H1 (cell line): ENCODE measurements around the gene CRACDL. TPM values are rescaled to one million over a fixed set of nuclear protein-coding genes. Genes with fewer than 3 reads are reported as not detected.
A peak's percentile ranks its signal among the peaks of the same experiment; 100 is the strongest.

ENCODE experiments used
- CTCF ChIA-PET: fragments of 300-600 bp; sonication (Branson Sonifier 250); formaldehyde crosslinking; loops from one replicate; lab custom pipeline; 2021; ENCODE audit not compliant: partially characterized antibody; lab: Charles Lee
- POLR2A ChIA-PET: fragments of 300-600 bp; sonication (Branson Sonifier 250); formaldehyde crosslinking; loops from one replicate; lab custom pipeline; 2021; ENCODE audit warnings: inconsistent platforms; ENCODE audit not compliant: partially characterized antibody; lab: Charles Lee
- DNase-seq, 2 experiments: peaks; one replicate each; pipeline versions ENCODE4 v3.0.0 to v3.0.0-alpha.2; 2010 to 2022; ENCODE audit warnings: low spot score in 2 of 2, low read depth in 1 of 2, mixed read lengths in 1 of 2
- FAIRE-seq: peaks from 2 replicates; lab custom pipeline; 2011; peaks lifted over from hg19 to GRCh38; lab: Jason Lieb, UNC
- H2AFZ ChIP-seq: 2 replicates; pipeline ENCODE4 v1.8.1; 2012; ENCODE audit warnings: low read length, inconsistent platforms
- H2AK5ac ChIP-seq: 2 replicates; pipeline ENCODE4 v1.6.1; 2013; ENCODE audit warnings: low read depth, low read length
- H2BK120ac ChIP-seq: replicated peaks from 2 replicates; pipeline ENCODE3; 2013; ENCODE audit warnings: low read depth, low read length, inconsistent platforms
- H2BK12ac ChIP-seq: 2 replicates; pipeline ENCODE4 v1.6.1; 2013; ENCODE audit warnings: low read depth, low read length
- H2BK15ac ChIP-seq: 2 replicates; pipeline ENCODE4 v1.6.1; 2013; ENCODE audit warnings: low read length
- H2BK20ac ChIP-seq: 2 replicates; pipeline ENCODE4 v1.6.1; 2013; ENCODE audit warnings: low read length
- H2BK5ac ChIP-seq: 2 replicates; pipeline ENCODE4 v1.6.1; 2013; ENCODE audit warnings: low read depth, low read length
- H3K14ac ChIP-seq: 2 replicates; pipeline ENCODE4 v1.6.1; 2013; ENCODE audit warnings: inconsistent platforms; ENCODE audit not compliant: insufficient read length
- H3K18ac ChIP-seq: 2 replicates; pipeline ENCODE4 v1.6.1; 2013; ENCODE audit warnings: low read length; ENCODE audit errors: extremely low read depth
- H3K23ac ChIP-seq: 2 replicates; pipeline ENCODE4 v1.6.1; 2013; ENCODE audit warnings: inconsistent platforms; ENCODE audit not compliant: insufficient read length
- H3K23me2 ChIP-seq: 2 replicates; pipeline ENCODE4 v1.6.1; 2013; ENCODE audit warnings: low read depth, low read length
- H3K27ac ChIP-seq: 2 replicates; pipeline ENCODE4 v1.6.1; 2011; ENCODE audit warnings: low read depth, low read length, inconsistent platforms
- H3K27me3 ChIP-seq, 4 experiments: replicated peaks in 1 of 4; 1 replicate in 1 of 4; 2 replicates in 3 of 4; pipeline versions ENCODE4 v1.6.1 to v1.8.1; 2011 to 2013; ENCODE audit warnings: low read length in 3 of 4, mild to moderate bottlenecking in 3 of 4, inconsistent platforms in 2 of 4, mixed read lengths in 2 of 4, moderate library complexity in 1 of 4; ENCODE audit not compliant: control insufficient read depth in 3 of 4, insufficient read depth in 3 of 4; ENCODE audit errors: extremely low read depth in 1 of 4
- H3K36me3 ChIP-seq, 4 experiments: 2 replicates each; pipeline versions ENCODE4 v1.6.1 to v1.8.1; 2011 to 2013; ENCODE audit warnings: mild to moderate bottlenecking in 4 of 4, low read length in 3 of 4, moderate library complexity in 2 of 4, control low read depth in 1 of 4, inconsistent platforms in 1 of 4; ENCODE audit not compliant: insufficient read depth in 4 of 4, control insufficient read depth in 2 of 4
- H3K4ac ChIP-seq: replicated peaks from 2 replicates; pipeline ENCODE3; 2013; ENCODE audit warnings: low read length, low read depth, mixed read lengths, inconsistent platforms; ENCODE audit not compliant: insufficient read length
- H3K4me1 ChIP-seq, 4 experiments: replicated peaks in 1 of 4; 1 replicate in 1 of 4; 2 replicates in 3 of 4; pipeline versions ENCODE4 v1.6.1 to v1.8.1; 2011 to 2013; ENCODE audit warnings: low read length in 3 of 4, inconsistent platforms in 2 of 4, mixed read lengths in 1 of 4; ENCODE audit not compliant: insufficient read depth in 4 of 4, control insufficient read depth in 3 of 4
- H3K4me2 ChIP-seq, 2 experiments: 2 replicates each; pipeline versions ENCODE4 v1.6.1 to v1.8.1; 2011 to 2013; ENCODE audit warnings: low read depth in 2 of 2, low read length in 2 of 2, control low read depth in 1 of 2, inconsistent platforms in 1 of 2, mild to moderate bottlenecking in 1 of 2; ENCODE audit not compliant: insufficient read depth in 1 of 2
- H3K4me3 ChIP-seq, 4 experiments: fragments of 200-600, 300-600 bp in 1 of 4; sonication (generic), shearing (Covaris generic), sonication (Bioruptor Twin) in 1 of 4; 2 replicates each; pipeline versions ENCODE4 v1.5.1 to v1.8.1; 2011 to 2016; ENCODE audit warnings: low read length in 4 of 4, low read depth in 3 of 4, control low read depth in 2 of 4, inconsistent platforms in 2 of 4, mild to moderate bottlenecking in 2 of 4, mixed read lengths in 1 of 4, moderate library complexity in 1 of 4; ENCODE audit not compliant: insufficient read depth in 2 of 4; ENCODE audit errors: extremely low read depth in 1 of 4
- H3K56ac ChIP-seq: replicated peaks from 2 replicates; pipeline ENCODE3; 2013; ENCODE audit warnings: low read depth, mild to moderate bottlenecking, mixed read lengths, low read length, inconsistent platforms; ENCODE audit not compliant: insufficient read length
- H3K79me1 ChIP-seq: 2 replicates; pipeline ENCODE4 v1.6.1; 2013; ENCODE audit warnings: low read depth, low read length, control low read depth
- H3K79me2 ChIP-seq, 2 experiments: 2 replicates each; pipeline versions ENCODE4 v1.6.1 to v1.8.1; 2012 to 2013; ENCODE audit warnings: low read length in 2 of 2, mild to moderate bottlenecking in 2 of 2, inconsistent platforms in 1 of 2; ENCODE audit not compliant: insufficient read depth in 2 of 2, control insufficient read depth in 1 of 2
- H3K9ac ChIP-seq, 4 experiments: replicated peaks in 1 of 4; 1 replicate in 1 of 4; 2 replicates in 3 of 4; pipeline versions ENCODE4 v1.6.1 to v1.8.1; 2011 to 2013; ENCODE audit warnings: low read depth in 3 of 4, low read length in 3 of 4, control low read depth in 2 of 4, mild to moderate bottlenecking in 2 of 4, moderate library complexity in 2 of 4, inconsistent platforms in 1 of 4; ENCODE audit errors: extremely low read depth in 1 of 4
- H3K9me3 ChIP-seq, 2 experiments: 2 replicates each; pipeline versions ENCODE4 v1.6.1 to v1.8.1; 2012 to 2013; ENCODE audit warnings: mild to moderate bottlenecking in 2 of 2, moderate library complexity in 2 of 2, control low read depth in 1 of 2, inconsistent platforms in 1 of 2, low read depth in 1 of 2, low read length in 1 of 2, mixed read lengths in 1 of 2; ENCODE audit not compliant: insufficient read depth in 2 of 2
- H4K20me1 ChIP-seq, 2 experiments: replicated peaks in 1 of 2; 2 replicates each; pipeline versions ENCODE3 to v1.8.1; 2011 to 2013; ENCODE audit warnings: inconsistent platforms in 2 of 2, low read length in 2 of 2, mild to moderate bottlenecking in 1 of 2; ENCODE audit not compliant: insufficient read depth in 2 of 2, control insufficient read depth in 1 of 2
- H4K5ac ChIP-seq: 2 replicates; pipeline ENCODE4 v1.6.1; 2013; ENCODE audit warnings: low read length, low read depth, mixed read lengths, inconsistent platforms; ENCODE audit not compliant: insufficient read length
- H4K8ac ChIP-seq: 2 replicates; pipeline ENCODE4 v1.8.0; 2013; ENCODE audit warnings: mild to moderate bottlenecking, moderate library complexity, low read length, inconsistent platforms; ENCODE audit not compliant: insufficient read depth; ENCODE audit errors: extremely low read depth
- H4K91ac ChIP-seq: replicated peaks from 2 replicates; pipeline ENCODE3; 2013; ENCODE audit warnings: low read length, mixed read lengths, inconsistent platforms; ENCODE audit not compliant: insufficient read length
- KDM1A ChIP-seq: fragments of 200-600, 300-600 bp; sonication (generic); IDR thresholded peaks from 2 replicates; pipeline ENCODE4 v1.7.1; 2016; ENCODE audit warnings: mild to moderate bottlenecking, low read length, borderline replicate concordance
- SP1 ChIP-seq: IDR thresholded peaks from 2 replicates; pipeline ENCODE4 v1.6.1; 2011; ENCODE audit warnings: low read depth, low read length
- WGBS, 2 experiments: shearing (Covaris generic) in 1 of 2; methylation state at CpG; one replicate each; pipeline versions ENCODE4 v1.1.6 to v1.1.7; 2013 to 2015; ENCODE audit warnings: low lambda C conversion rate in 2 of 2, mixed read lengths in 2 of 2, inconsistent platforms in 1 of 2, low coverage in 1 of 2, missing lambda C conversion rate in 1 of 2; ENCODE audit not compliant: insufficient replicate concordance in 2 of 2, insufficient coverage in 1 of 2, insufficient read length in 1 of 2; ENCODE audit errors: extremely low coverage in 1 of 2, missing lambda C conversion rate in 1 of 2; 5-methylcytosine and 5-hydroxymethylcytosine counted together
- polyA plus RNA-seq, 7 experiments: library from polyadenylated mRNA; depleted of rRNA in 3 of 7; stranded (reverse) in 5 of 7; unstranded in 2 of 7; fragments of >200 nt in 5 of 7; fragments of 200-250 nt in 2 of 7; gene quantifications; 1 replicate in 5 of 7; 2 replicates in 1 of 7; 4 replicates in 1 of 7; pipeline versions ENCODE4 v1.2.1 to v1.2.3, GENCODE V29; 2011 to 2013; ENCODE audit warnings: missing spikeins in 2 of 7, mixed read lengths in 2 of 7
- total RNA-seq: library from RNA; stranded (reverse); fragmentation: NEBNext Ultra II Directional; extraction: Animal tissue kit (Norgen Biotek cat#: 25700); gene quantifications from 2 replicates; pipeline ENCODE4 v1.2.1, GENCODE V29; 2021
- TF ChIP-seq, protein P1 (sequence below): IDR thresholded peaks from 2 replicates; pipeline ENCODE4 v1.6.1; 2012; ENCODE audit warnings: inconsistent platforms

The CRACDL gene
- total and polyA plus RNA-seq, 2 of the 8 experiments (the other 6 are each of a cell fraction or from before 2014, with no cell fraction given): 0.07 to 0.38 TPM

DNA sequence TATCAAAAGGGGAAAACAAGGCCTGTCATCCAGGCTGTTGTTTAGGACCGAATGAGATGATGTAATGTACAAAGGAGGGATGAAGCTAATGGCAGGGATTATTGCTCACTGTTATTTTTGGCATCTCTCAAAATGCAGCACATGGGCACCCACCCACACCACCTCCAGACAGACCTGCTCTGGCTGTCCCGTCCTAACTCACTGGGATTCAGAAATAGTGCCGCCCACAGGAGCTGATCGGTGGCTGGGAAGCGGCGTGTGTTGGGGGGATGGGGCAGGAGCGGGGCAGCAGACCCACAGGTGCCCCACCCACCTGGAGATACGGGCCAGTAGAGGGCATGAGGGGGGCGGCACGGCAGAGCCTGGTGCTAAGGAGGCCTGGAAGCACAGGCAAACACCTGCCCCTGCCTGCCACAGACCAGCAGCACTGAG lies 52.2 kb downstream of the CRACDL start:
- Histone ChIP-seq H3K14ac (no peak overlapping the region), H4K8ac (no peak overlapping the region), H2AK5ac (no peak overlapping the region), H2BK5ac (no peak overlapping the region), H3K9me3 (peaks cover 12 to 13% of the 10 kb centered on the region in 2 experiments; a peak in 2 of 4 replicates), H3K4ac (no peak overlapping the region), H3K27ac (no peak overlapping the region), H2AFZ (no peak overlapping the region), H3K9ac (no peak overlapping the region; a peak in 2 of 7 replicates), H4K91ac (no peak overlapping the region), H3K4me3 (no peak overlapping the region), H3K27me3 (no peaks in the 10 kb centered on the region), H2BK15ac (no peak overlapping the region), H2BK120ac (no peak overlapping the region), H3K23me2 (no peaks in the 10 kb centered on the region), H3K79me1 (no peaks in the 10 kb centered on the region), H2BK20ac (no peak overlapping the region), H4K20me1 (no peaks in the 10 kb centered on the region), H3K4me2 (no peak overlapping the region), H3K18ac (no peak overlapping the region), H2BK12ac (no peak overlapping the region), H4K5ac (no peak overlapping the region), H3K23ac (no peak overlapping the region), H3K79me2 (no peaks in the 10 kb centered on the region), H3K56ac (no peak overlapping the region), H3K36me3 (no peaks in the 10 kb centered on the region), H3K4me1 (no peaks in the 10 kb centered on the region)
- FAIRE-seq: no peak
- ChIA-PET POLR2A (no interaction called here), CTCF (interaction anchor here (1.1 to 1.3 kb wide), 3 partner anchors 10 to 183 kb away, joined by 3 to 7 read pairs (median 4); no protein-coding TSS in a partner anchor)
- TF ChIP-seq, protein P1, sequence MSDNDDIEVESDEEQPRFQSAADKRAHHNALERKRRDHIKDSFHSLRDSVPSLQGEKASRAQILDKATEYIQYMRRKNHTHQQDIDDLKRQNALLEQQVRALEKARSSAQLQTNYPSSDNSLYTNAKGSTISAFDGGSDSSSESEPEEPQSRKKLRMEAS: no peak
- TF ChIP-seq SP1: no peak
- no peak for TF ChIP-seq KDM1A
- 82% methylated on average over 10 of the region's 10 CpGs; no CpG with 5 or more reads in 1 of the 2 experiments for WGBS, 2 experiments
- DNase-seq: peak in 1 of 2 experiments; percentile 38
